Adipocyte (in vitro differentiated cells): ENCODE results near the gene SLC8A2.
A peak's percentile ranks its signal among the peaks of the same experiment; 100 is the strongest.

Experiments used
- DNase-seq: peaks from one replicate; pipeline ENCODE4 v3.0.0-alpha.2; 2015; ENCODE audit warnings: low read depth
- H3K27me3 ChIP-seq: replicated peaks from 2 replicates; pipeline ENCODE4 v1.7.0; 2013; ENCODE audit warnings: mild to moderate bottlenecking, low read length, moderate library complexity; ENCODE audit not compliant: control insufficient read depth, insufficient read depth
- H3K36me3 ChIP-seq: 2 replicates; pipeline ENCODE4 v1.7.0; 2013; ENCODE audit warnings: low read length, mild to moderate bottlenecking, moderate library complexity; ENCODE audit not compliant: control insufficient read depth, insufficient read depth, severe bottlenecking
- H3K4me1 ChIP-seq: 2 replicates; pipeline ENCODE4 v1.7.0; 2013; ENCODE audit warnings: mild to moderate bottlenecking, low read length, moderate library complexity; ENCODE audit not compliant: control insufficient read depth, insufficient read depth
- H3K4me3 ChIP-seq: 2 replicates; pipeline ENCODE4 v1.7.0; 2013; ENCODE audit warnings: mild to moderate bottlenecking, low read length, moderate library complexity
- H3K9ac ChIP-seq: 2 replicates; pipeline ENCODE4 v1.7.0; 2013; ENCODE audit warnings: mild to moderate bottlenecking, low read length, moderate library complexity
- H3K9me3 ChIP-seq: 2 replicates; pipeline ENCODE4 v1.7.0; 2013; ENCODE audit warnings: mild to moderate bottlenecking, low read length, moderate library complexity; ENCODE audit not compliant: control insufficient read depth

Gene SLC8A2

DNA sequence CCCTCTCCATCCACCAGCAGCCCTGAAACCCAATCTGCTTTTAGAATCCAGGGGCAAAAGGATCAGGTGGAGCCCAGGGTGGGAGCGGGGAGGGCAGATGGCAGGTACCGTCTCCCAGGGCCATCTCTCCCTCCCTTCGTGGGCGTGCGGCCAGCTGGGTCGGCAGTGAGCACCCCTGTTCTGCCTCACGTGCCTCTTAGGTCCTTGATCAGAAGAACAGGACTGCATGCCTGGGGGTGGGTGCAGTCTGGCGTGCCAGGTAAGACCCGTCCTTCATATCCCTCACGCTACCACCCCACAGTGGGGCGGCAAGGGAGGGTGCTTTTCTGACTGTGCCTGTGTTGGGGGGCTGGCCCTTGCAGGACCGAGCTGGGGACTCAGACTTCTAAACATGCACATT is 2.0 kb downstream of the SLC8A2 start:
- H3K9ac ChIP-seq = no peak overlapping the region
- peaks cover 60% of the 10 kb centered on the region for H3K27me3 ChIP-seq
- no peaks in the 10 kb centered on the region for H3K36me3 ChIP-seq
- no peak for DNase-seq
- H3K4me3 ChIP-seq = no peak overlapping the region
- peaks cover 3% of the 10 kb centered on the region for H3K4me1 ChIP-seq
- peaks cover 4% of the 10 kb centered on the region for H3K9me3 ChIP-seq

DNA sequence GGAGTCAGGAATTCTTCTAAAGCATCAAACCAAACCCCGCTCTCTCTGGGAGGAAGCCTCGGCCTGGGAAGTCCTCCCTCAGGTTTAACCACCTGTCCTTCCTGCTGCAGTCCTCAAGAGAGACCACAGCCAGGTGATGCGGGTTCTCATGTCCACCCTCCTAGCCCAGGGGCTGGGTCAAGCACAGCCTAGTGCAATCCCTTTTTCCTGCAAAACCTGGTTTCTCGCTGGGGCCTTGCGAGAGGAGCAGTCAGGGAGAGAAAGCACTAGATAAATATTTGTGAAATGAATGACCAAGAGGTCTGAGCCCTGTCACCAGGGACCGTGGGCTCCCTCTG is 2.4 kb downstream of the SLC8A2 start:
- no peak for DNase-seq
- Histone ChIP-seq H3K27me3 (peaks cover 62% of the 10 kb centered on the region), H3K36me3 (no peaks in the 10 kb centered on the region), H3K9me3 (peaks cover 4% of the 10 kb centered on the region), H3K4me1 (peaks cover 3% of the 10 kb centered on the region), H3K4me3 (no peak overlapping the region), H3K9ac (no peak overlapping the region)

DNA sequence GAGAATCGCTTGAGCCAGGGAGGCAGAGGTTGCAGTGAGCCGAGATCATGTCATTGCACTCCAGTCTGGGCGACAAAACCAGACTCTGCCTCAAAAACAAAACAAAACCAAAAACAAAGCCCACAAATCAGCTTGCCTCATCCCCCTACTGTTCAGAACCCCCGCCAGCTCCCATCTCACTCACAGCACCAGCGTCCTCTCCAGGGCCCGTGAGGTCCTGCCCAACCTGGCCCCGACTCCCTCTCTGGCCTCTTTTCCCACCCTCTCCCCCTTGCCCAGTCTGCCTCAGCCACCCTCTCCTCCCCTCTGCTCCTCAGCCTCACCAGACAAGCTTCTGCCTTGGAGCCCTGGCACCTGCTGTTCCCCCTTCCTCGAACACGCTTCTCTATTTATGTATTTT is 3.8 kb downstream of the SLC8A2 start:
- H3K36me3 ChIP-seq = no peaks in the 10 kb centered on the region
- peaks cover 4% of the 10 kb centered on the region for H3K9me3 ChIP-seq
- H3K4me3 ChIP-seq = no peak overlapping the region
- H3K4me1 ChIP-seq = peaks cover 3% of the 10 kb centered on the region
- peaks cover 61% of the 10 kb centered on the region for H3K27me3 ChIP-seq
- DNase-seq = no peak
- no peak overlapping the region for H3K9ac ChIP-seq

DNA sequence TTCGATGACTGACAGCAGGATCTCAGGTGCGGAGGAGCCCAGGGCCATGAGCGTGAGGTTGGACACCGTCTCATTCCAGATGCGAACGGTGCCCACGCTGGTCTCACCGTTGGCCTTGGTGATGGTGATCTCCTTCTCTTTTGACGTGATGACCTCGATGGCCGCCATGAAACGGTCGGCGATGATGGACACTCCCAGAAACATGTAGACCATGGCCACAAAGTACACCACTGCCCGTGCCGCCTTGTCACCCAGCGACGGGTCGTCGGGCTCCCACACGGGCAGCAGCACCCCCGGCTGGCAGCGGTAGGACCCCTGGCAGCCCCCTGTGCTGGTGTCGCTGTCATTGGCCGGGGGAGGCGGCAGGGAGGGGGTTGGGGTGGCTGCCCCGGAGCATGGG is 5.7 kb downstream of the SLC8A2 start:
- H3K27me3 ChIP-seq = peaks cover 61% of the 10 kb centered on the region
- H3K4me3 ChIP-seq = no peak overlapping the region
- H3K4me1 ChIP-seq = no peaks in the 10 kb centered on the region
- no peak for DNase-seq
- H3K36me3 ChIP-seq = no peaks in the 10 kb centered on the region
- peaks cover 4% of the 10 kb centered on the region for H3K9me3 ChIP-seq
- H3K9ac ChIP-seq = no peak overlapping the region

DNA sequence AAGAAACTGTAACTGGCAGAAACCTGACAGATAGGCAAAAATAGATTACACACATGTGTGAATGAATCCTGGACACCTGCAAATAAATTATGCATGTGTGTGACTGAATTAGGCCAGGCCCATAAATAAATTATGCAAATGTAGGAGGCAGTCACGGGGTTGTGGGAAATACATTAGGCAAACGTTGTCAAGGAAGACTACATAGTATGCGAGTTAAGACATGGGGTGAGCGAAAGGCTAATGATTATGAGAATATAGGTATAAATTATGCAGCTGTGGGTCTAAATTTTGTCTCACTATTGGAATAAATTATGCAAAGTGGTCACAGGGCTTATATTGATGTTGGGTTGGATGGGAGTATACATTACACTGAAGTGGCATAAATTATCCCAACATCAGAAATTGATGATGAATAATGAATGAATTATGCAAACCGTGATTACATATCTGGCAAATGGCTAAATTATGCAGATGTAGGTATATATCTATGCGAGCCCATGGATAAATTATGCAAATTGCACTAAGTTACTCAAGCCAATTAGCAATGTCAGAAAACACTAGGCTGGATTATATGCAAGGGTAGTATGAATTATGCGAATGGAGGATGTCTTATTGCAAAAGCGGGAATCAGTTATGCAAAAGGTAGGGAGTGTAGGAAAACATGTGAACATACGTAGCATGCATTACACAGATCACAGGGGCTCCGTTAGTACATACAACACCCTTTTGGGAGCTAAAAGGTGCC is 6.8 kb downstream of the SLC8A2 start:
- H3K4me3 ChIP-seq = no peak overlapping the region
- no peaks in the 10 kb centered on the region for H3K36me3 ChIP-seq
- no peak for DNase-seq
- peaks cover 57% of the 10 kb centered on the region for H3K27me3 ChIP-seq
- H3K9ac ChIP-seq = no peak overlapping the region
- H3K9me3 ChIP-seq = peaks cover 4% of the 10 kb centered on the region
- no peaks in the 10 kb centered on the region for H3K4me1 ChIP-seq

DNA sequence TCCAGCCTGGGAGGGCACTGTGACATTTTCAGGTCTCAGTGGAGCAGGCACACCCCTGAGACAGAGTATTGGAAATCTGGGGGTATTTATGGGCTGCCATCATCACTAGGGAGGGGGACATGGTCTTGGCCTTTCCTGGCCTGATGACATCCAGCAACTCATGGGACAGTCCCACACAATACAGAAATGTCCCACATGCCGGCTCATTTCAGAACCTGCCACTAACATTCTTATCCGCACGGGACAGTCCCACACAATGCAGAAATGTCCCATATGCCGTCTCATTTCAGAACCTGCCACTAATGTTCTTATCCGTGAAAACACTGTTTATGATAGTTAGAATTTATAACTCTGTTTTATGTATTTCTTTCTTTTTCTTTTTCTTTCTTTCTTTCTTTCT is 9.8 kb downstream of the SLC8A2 start:
- Histone ChIP-seq H3K9me3 (peaks cover 5% of the 10 kb centered on the region), H3K9ac (no peak overlapping the region), H3K27me3 (peaks cover 54% of the 10 kb centered on the region), H3K36me3 (no peaks in the 10 kb centered on the region), H3K4me3 (no peak overlapping the region), H3K4me1 (no peaks in the 10 kb centered on the region)
- no peak for DNase-seq

DNA sequence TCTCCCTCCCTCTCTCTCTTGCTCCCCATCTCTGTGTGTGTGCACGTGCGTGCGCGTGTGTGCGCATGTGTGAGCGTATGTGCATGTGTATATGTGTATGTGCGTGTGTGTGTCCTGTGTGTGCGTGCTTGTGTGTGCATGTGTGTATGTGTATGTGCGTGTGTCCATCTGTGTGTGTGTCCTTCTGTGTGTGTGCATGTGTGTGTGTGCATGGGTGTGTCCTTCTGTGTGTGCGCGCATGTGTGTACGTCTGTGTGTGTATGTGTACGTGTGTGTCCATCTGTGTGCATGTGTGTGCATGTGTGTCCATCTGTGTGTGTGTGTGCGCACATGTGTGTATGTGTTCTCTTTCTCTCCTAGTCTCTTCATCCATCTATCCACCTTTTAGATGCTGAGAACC is 12.2 kb downstream of the SLC8A2 start:
- Histone ChIP-seq H3K27me3 (peaks cover 56% of the 10 kb centered on the region), H3K4me3 (no peak overlapping the region), H3K4me1 (no peaks in the 10 kb centered on the region)

DNA sequence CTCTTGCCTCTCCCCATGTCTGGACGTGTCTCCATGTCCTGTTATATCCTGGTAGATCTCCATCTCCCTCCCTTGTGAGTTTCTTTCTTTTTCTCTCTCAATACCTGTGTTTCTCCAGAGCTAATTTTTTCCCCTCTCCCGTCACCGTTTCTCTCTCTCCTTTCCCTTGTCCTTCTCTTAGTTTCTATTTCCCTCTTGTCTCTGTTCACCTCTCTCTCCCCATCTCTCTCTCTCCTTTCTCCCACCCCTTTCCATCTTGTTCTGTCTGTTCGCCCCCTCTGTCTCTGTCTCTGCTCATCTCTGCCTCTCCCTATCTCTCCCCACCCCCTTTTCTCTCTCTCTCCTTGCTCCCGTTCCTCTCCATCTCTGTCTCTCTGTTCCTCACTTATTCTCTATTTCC is 13.0 kb downstream of the SLC8A2 start:
- Histone ChIP-seq H3K36me3 (no peaks in the 10 kb centered on the region), H3K27me3 (peaks cover 57% of the 10 kb centered on the region)

More for the DNA sequence above, 12.2 kb downstream of the SLC8A2 start:
- no peaks in the 10 kb centered on the region for H3K36me3 ChIP-seq
- peaks cover 21% of the 10 kb centered on the region for H3K9me3 ChIP-seq
- no peak overlapping the region for H3K9ac ChIP-seq
- DNase-seq = no peak

DNA sequence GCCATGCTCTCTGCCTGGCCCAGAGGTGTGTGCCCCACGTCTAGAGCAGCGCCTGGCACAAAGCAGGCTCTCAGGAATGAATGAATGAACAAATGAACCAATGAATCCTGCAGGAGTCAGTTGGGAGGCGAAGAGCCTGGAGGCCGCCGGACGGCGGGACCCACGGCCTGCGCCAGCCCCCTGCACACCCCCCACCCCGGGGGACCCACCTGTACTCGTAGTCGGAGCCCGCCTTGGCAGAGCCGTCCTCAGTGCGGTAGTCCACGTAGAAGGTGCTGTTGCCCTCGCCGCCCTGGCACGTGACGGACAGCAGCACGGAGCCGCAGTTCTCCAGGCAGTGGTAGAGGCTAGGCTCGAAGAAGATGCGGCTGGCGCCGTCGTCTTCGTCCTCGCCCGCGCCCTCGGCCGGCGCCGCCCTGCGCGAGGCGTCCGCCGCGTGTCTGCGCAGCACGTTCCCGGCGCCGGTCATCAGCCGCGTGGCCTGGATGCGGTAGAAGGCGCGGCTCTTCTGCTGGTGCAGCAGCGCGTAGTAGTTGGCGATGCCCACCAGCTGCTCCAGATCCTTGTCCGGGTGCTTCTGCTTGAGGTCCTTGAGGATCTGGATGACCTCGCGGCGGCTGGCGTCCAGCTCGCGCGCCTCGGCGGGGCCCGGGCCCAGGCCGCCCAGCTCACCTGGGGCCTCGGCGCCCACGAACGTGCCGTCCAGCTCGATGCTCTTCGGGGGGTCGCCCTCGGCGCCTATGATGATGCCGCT is 14.8 kb downstream of the SLC8A2 start:
- DNase-seq = peak; percentile 11
- Histone ChIP-seq H3K36me3 (no peaks in the 10 kb centered on the region), H3K4me1 (no peaks in the 10 kb centered on the region), H3K27me3 (peaks cover 62% of the 10 kb centered on the region), H3K9ac (no peak overlapping the region), H3K9me3 (peaks cover 21% of the 10 kb centered on the region), H3K4me3 (no peak overlapping the region)

More for the DNA sequence above, 13.0 kb downstream of the SLC8A2 start:
- DNase-seq = no peak
- Histone ChIP-seq H3K9ac (no peak overlapping the region), H3K4me3 (no peak overlapping the region), H3K9me3 (peaks cover 21% of the 10 kb centered on the region), H3K4me1 (no peaks in the 10 kb centered on the region)

DNA sequence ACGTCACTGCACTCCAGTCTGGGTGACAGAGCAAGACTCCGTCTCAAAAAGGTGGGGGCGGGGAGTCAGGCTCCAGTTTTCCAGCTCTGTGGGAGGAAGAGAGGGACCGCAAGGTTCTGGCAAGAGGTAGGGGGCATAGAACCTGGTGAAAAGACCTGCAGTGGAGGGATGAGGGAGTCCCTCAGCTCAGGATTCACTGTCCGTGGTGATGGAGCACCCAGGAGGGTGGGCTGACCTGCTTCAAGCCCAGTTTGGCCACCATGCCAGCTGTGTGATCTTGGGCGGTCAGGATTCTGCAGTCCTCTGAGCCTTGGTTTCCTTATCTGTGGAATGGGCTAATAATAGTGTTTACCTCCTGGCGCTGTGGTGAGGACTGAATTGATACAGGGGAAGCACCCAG is 21.2 kb downstream of the SLC8A2 start:
- no peaks in the 10 kb centered on the region for H3K36me3 ChIP-seq
- peaks cover 4% of the 10 kb centered on the region for H3K4me1 ChIP-seq
- DNase-seq = no peak
- peaks cover 61% of the 10 kb centered on the region for H3K27me3 ChIP-seq
- no peak overlapping the region for H3K9ac ChIP-seq
- H3K9me3 ChIP-seq = peaks cover 11% of the 10 kb centered on the region
- H3K4me3 ChIP-seq = no peak overlapping the region

DNA sequence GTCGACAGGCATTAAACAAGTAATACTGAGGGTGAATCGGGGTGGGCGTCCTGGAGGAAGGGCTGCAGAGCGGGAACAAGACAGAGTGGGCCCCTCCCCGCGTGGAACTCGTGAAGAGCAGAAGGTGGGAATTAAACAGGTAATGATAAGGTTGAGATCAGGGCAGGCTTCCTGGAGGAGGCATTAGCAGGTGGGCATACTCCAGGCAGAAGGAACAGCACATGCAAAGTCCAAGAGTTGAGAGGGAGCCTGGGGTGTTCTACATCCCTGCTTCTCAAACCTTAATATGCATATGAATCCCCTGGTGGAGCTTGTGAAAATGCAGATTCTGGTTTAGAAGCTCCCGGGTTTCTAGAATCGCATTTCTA is 23.3 kb downstream of the SLC8A2 start:
- H3K36me3 ChIP-seq = no peaks in the 10 kb centered on the region
- peaks cover 65% of the 10 kb centered on the region for H3K27me3 ChIP-seq
- no peak for DNase-seq
- H3K4me3 ChIP-seq = no peak overlapping the region
- H3K9me3 ChIP-seq = peaks cover 5% of the 10 kb centered on the region
- peaks cover 4% of the 10 kb centered on the region for H3K4me1 ChIP-seq
- no peak overlapping the region for H3K9ac ChIP-seq
